HL-60 (cell line): ENCODE data around the gene NEK7.
A peak's percentile ranks its signal among the peaks of the same experiment; 100 is the strongest.

ENCODE experiments used
- DNase-seq, 2 experiments: peaks; one replicate each; pipeline ENCODE4 v3.0.0-alpha.2; 2010 to 2020; ENCODE audit warnings: low read depth in 1 of 2, low spot score in 1 of 2
- H3K27ac ChIP-seq: fragments of 250-450 bp; sonication (Bioruptor Pico); replicated peaks from 2 replicates; pipeline ENCODE4 v1.5.1; 2020; ENCODE audit warnings: mild to moderate bottlenecking, moderate library complexity
- H3K27me3 ChIP-seq: fragments of 250-450 bp; sonication (Bioruptor Pico); 2 replicates; pipeline ENCODE4 v1.5.1; 2021; ENCODE audit warnings: mild to moderate bottlenecking, moderate library complexity; ENCODE audit not compliant: insufficient read depth, poor library complexity, severe bottlenecking
- H3K4me3 ChIP-seq: replicated peaks from 2 replicates; pipeline ENCODE4 v1.5.1; 2011; ENCODE audit warnings: mild to moderate bottlenecking, control low read depth, low read length; ENCODE audit not compliant: insufficient read depth
- CTCF ChIP-seq: IDR thresholded peaks from one replicate; pipeline ENCODE4 v1.5.1; 2011; ENCODE audit warnings: low read length, control low read depth, inconsistent platforms; ENCODE audit not compliant: insufficient read depth
- GABPA ChIP-seq: IDR thresholded peaks from 2 replicates; pipeline ENCODE4 v1.6.1; 2012; ENCODE audit warnings: low read depth
- POLR2AphosphoS5 ChIP-seq: IDR thresholded peaks from 2 replicates; pipeline ENCODE4 v1.6.1; 2012; ENCODE audit warnings: low read depth
- REST ChIP-seq: IDR thresholded peaks from 2 replicates; pipeline ENCODE4 v1.6.1; 2012; ENCODE audit warnings: low read depth; ENCODE audit not compliant: insufficient replicate concordance
- SPI1 ChIP-seq: IDR thresholded peaks from 2 replicates; pipeline ENCODE4 v1.6.1; 2012; ENCODE audit warnings: low read depth, mild to moderate bottlenecking, borderline replicate concordance

The NEK7 gene

GRCh38 chr1:198157241-198157846, 546 bp downstream of the NEK7 start:
- TF ChIP-seq REST (peak; percentile 17), SPI1 (no peak), CTCF (no peak), GABPA (no peak), POLR2AphosphoS5 (no peak)
- H3K27ac ChIP-seq, result peak overlapping the region; percentile 82
- DNase-seq, result peak in 1 of 2 experiments; percentile 88
- no peaks in the 10 kb centered on the region for H3K27me3 ChIP-seq
- H3K4me3 ChIP-seq, result peak overlapping the region; percentile 89

GRCh38 chr1:198157847-198158725, 1.3 kb downstream of the NEK7 start:
- Histone ChIP-seq H3K4me3 (peak overlapping the region; percentile 89), H3K27ac (peak overlapping the region; percentile 82), H3K27me3 (no peaks in the 10 kb centered on the region)
- DNase-seq, result peak in 1 of 2 experiments; percentile 55
- no peak for TF ChIP-seq GABPA
- no peak for TF ChIP-seq REST
- no peak; the same call in 1 of the 2 replicates for TF ChIP-seq POLR2AphosphoS5
- TF ChIP-seq SPI1, result no peak
- no peak for TF ChIP-seq CTCF

- TF ChIP-seq SPI1 (no peak), REST (peak; percentile 69), POLR2AphosphoS5 (peak; percentile 95), CTCF (no peak), GABPA (peak; percentile 74)
- Histone ChIP-seq H3K4me3 (peak overlapping the region; percentile 89), H3K27me3 (no peaks in the 10 kb centered on the region), H3K27ac (peak overlapping the region; percentile 82)
- peak in 1 of 2 experiments; percentile 90 for DNase-seq
These were observed 2.2 kb downstream of the NEK7 start for GRCh38 chr1:198158735-198159589.
